ENCODE results near the gene TRAPPC5. TPM values are rescaled to one million over a fixed set of nuclear protein-coding genes. Genes with fewer than 3 reads are reported as not detected.

Gene TRAPPC5
- total and polyA plus RNA-seq, 10 donors = 47.2 to 159 (median 86.0) TPM

DNA sequence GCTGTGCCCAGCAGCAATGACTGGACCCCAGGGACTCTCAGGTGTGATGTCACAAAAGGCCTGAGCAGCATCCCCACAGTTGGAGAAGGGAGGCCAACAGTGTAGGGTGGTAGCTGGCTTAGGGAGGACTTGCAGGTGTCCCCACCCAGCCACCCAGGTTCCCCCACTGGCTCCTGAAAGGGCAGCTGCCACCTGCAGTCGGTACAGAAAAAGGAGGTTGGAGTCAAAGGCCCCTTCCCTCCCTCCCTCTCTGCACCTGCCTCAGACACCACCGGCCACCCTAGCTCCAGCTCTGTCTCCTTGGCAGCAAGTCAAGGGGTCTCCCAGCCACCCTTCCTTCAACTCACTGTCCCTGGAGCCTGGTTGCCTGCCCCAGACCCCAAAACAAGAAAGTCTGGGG is 46.9 kb upstream of the TRAPPC5 start, which contains the start of gene PCP2:
Gene PCP2, minus strand, starts transcription at position 22 of the 400 bp plus-strand sequence. CDS start 262 bp downstream, outside the sequence.
- Histone ChIP-seq H3K27ac (no peak within 1 kb of the TSS), H3K4me3 (no peak within 1 kb of the TSS), H3K9me3 (no peaks in the 10 kb centered on the region), H3K27me3 (replicated peaks in 1 of 7) (peaks cover 0 to 14% (median 0%) of the 10 kb centered on the region in 7 donors), H3K36me3 (peaks cover 0 to 24% (median 12%) of the 10 kb centered on the region in 6 donors), H3K4me1 (peaks cover 23 to 66% (median 51%) of the 10 kb centered on the region in 6 donors)
- intact Hi-C loops (cut with DNase I; ENCODE audit: low total_unique reads) = no loop called here
- no peak for TF ChIP-seq POLR2A (IDR thresholded peaks at IDR 0.05)
- no peak for TF ChIP-seq POLR2AphosphoS5 (IDR thresholded peaks at IDR 0.05)
- TF ChIP-seq, protein P1, sequence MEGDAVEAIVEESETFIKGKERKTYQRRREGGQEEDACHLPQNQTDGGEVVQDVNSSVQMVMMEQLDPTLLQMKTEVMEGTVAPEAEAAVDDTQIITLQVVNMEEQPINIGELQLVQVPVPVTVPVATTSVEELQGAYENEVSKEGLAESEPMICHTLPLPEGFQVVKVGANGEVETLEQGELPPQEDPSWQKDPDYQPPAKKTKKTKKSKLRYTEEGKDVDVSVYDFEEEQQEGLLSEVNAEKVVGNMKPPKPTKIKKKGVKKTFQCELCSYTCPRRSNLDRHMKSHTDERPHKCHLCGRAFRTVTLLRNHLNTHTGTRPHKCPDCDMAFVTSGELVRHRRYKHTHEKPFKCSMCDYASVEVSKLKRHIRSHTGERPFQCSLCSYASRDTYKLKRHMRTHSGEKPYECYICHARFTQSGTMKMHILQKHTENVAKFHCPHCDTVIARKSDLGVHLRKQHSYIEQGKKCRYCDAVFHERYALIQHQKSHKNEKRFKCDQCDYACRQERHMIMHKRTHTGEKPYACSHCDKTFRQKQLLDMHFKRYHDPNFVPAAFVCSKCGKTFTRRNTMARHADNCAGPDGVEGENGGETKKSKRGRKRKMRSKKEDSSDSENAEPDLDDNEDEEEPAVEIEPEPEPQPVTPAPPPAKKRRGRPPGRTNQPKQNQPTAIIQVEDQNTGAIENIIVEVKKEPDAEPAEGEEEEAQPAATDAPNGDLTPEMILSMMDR (IDR thresholded peaks at IDR 0.05 in 8 of 11, conservative IDR thresholded peaks at IDR 0.05 in 3 of 11) = no peak
- DNase-seq = no peak
- WGBS, 5 donors = 64 to 82% (median 76%) methylated on average over 1 to 2 of the region's 2 CpGs

DNA sequence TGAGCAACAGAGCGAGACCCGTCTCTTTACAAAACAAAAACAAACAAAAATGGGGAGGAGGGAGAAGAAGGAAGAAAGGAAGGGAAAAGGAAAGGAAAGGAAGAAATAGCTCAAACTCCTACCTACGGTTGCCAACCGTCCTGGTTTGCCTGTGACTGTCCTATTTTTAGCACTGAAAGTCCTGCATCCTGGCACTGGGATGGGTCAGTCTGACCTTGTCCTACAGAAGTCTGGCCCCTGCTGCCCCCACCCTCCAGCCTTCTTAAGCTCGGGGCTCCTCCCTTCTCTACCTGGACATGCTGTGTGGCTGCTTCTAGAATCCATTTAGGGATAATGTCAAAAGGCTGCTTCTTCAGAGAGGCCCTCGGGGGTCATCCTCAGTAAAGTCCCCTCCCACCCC is 45.0 kb upstream of the TRAPPC5 start:
- intact Hi-C loops (cut with DNase I; ENCODE audit: low total_unique reads) = no loop called here
- no peak for TF ChIP-seq POLR2A (IDR thresholded peaks at IDR 0.05)
- no peak for TF ChIP-seq POLR2AphosphoS5 (IDR thresholded peaks at IDR 0.05)
- TF ChIP-seq, protein P1 (IDR thresholded peaks at IDR 0.05 in 8 of 11, conservative IDR thresholded peaks at IDR 0.05 in 3 of 11) = no peak
- 55 to 81% (median 64%) methylated on average over 6 of the region's 6 CpGs for WGBS, 5 donors
- Histone ChIP-seq H3K4me3 (peak overlapping the region in 1 of 8 donors; percentile 87), H3K9me3 (no peaks in the 10 kb centered on the region), H3K27me3 (replicated peaks in 1 of 7) (peaks cover 0 to 14% (median 0%) of the 10 kb centered on the region in 7 donors), H3K36me3 (peaks cover 0 to 44% (median 12%) of the 10 kb centered on the region in 6 donors), H3K27ac (no peak overlapping the region), H3K4me1 (peaks cover 12 to 71% (median 46%) of the 10 kb centered on the region in 6 donors)
- no peak for DNase-seq

DNA sequence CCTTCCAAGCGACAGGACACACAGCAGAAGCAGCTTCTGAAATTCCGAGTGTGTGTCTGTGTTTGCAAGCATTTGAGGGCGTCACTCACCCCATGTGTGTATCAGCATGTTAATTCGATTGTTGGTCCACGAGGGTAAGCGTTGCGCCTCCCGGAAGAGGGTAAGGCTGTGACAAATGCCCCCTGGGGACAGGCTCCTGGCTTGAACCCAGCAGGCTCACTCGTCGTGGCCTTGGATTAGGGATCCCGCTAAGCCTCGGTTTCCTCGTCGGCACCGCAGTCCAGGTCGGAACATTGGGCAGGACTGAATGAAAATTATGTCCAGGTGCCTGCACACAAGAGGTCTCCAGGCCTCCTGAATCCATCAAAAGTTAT is 44.3 kb upstream of the TRAPPC5 start:
- TF ChIP-seq POLR2A (IDR thresholded peaks at IDR 0.05) (no peak), POLR2AphosphoS5 (IDR thresholded peaks at IDR 0.05) (no peak)
- TF ChIP-seq, protein P1 (IDR thresholded peaks at IDR 0.05 in 8 of 11, conservative IDR thresholded peaks at IDR 0.05 in 3 of 11) = no peak
- no peak for DNase-seq
- intact Hi-C loops (cut with DNase I; ENCODE audit: low total_unique reads) = no loop called here
- H3K27ac ChIP-seq = peak overlapping the region; percentile 86 to 96 (median 94)
- H3K4me1 ChIP-seq = peaks cover 6 to 67% (median 39%) of the 10 kb centered on the region in 6 donors
- H3K27me3 ChIP-seq (replicated peaks in 1 of 7) = peaks cover 0 to 14% (median 0%) of the 10 kb centered on the region in 7 donors
- WGBS, 5 donors = 65 to 77% (median 76%) methylated on average over 15 to 16 of the region's 16 CpGs
- H3K4me3 ChIP-seq = peak overlapping the region; percentile 58 to 87 (median 66)
- H3K9me3 ChIP-seq = no peaks in the 10 kb centered on the region
- H3K36me3 ChIP-seq = peaks cover 0 to 48% (median 12%) of the 10 kb centered on the region in 6 donors

DNA sequence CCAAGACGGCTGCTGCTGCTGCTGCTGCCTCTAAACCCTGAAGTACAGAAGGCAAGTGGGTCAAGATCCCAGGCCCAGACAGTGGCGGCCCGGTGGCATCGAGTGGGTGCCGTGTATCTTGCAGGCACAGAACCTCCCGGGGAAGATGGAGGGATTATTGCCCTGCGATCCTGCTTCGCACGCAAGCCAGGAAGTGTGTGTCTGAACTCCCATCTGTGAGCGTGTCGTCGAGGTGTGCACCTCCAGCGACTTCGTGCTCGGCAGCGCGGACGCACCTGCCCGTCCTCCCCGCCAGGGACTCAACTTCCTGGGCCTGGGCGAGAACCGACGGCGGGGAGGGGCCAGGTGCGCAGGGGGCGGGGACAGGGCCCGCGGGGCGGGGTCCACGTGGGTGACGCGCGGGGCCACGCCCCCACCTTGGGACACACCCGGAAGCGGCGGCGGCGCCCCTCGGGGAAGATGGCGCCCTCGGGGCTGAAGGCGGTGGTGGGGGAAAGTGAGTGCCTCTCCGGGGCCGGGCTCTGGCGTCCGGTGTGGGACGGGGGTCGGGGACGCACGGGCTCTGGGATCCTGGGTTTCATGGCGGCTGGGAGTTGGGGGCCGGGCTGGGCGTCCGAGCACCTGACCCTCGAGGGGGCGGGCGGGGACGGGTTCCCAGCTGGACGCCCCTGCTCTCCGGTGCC is 43.8 kb upstream of the TRAPPC5 start, which contains the start of gene STXBP2:
Gene STXBP2, plus strand, starts transcription at position 420 of the 683 bp plus-strand sequence. Its CDS starts 40 bp downstream, at position 460.
- Histone ChIP-seq H3K27ac (peak within 1 kb of the TSS; percentile 86 to 96 (median 94)), H3K27me3 (replicated peaks in 1 of 7) (peaks cover 0 to 14% (median 0%) of the 10 kb centered on the region in 7 donors), H3K9me3 (no peaks in the 10 kb centered on the region), H3K36me3 (peaks cover 0 to 48% (median 13%) of the 10 kb centered on the region in 6 donors), H3K4me3 (peak within 1 kb of the TSS; percentile 58 to 87 (median 66)), H3K4me1 (peaks cover 6 to 62% (median 37%) of the 10 kb centered on the region in 6 donors)
- intact Hi-C loops (cut with DNase I; ENCODE audit: low total_unique reads) = no loop called here
- 4 to 5% (median 5%) methylated on average over 26 to 61 of the region's 61 CpGs for WGBS, 5 donors
- TF ChIP-seq POLR2A (IDR thresholded peaks at IDR 0.05) = peak in 2 of 3 donors; percentile 31 to 59
- TF ChIP-seq POLR2AphosphoS5 (IDR thresholded peaks at IDR 0.05) = peak; percentile 90 to 96 (median 95)
- TF ChIP-seq, protein P1 (IDR thresholded peaks at IDR 0.05 in 8 of 11, conservative IDR thresholded peaks at IDR 0.05 in 3 of 11) = peak in 10 of 11 experiments; percentile 31 to 73 (median 60)
- DNase-seq = peak; percentile 97

All from spleen (tissue), 11 donors.